HepG2 (cell line): ENCODE results near the gene NUDT7. TPM values are rescaled to one million over a fixed set of nuclear protein-coding genes. Genes with fewer than 3 reads are reported as not detected.

Source experiments
- CAMTA2 ChIP-seq: sonication (generic); formaldehyde crosslinking; IDR thresholded peaks from 2 replicates; pipeline ENCODE4 v1.4.0; 2020; ENCODE audit warnings: mild to moderate bottlenecking, missing genetic modification reagents, borderline replicate concordance
- DRAP1 ChIP-seq: IDR thresholded peaks from 2 replicates; pipeline ENCODE4 v1.6.1; 2016; ENCODE audit warnings: missing genetic modification reagents, missing compliant biosample characterization
- HNRNPL ChIP-seq: fragments of 200-400 bp; formaldehyde crosslinking; IDR thresholded peaks from 2 replicates; pipeline ENCODE4 v1.6.1; 2017; ENCODE audit warnings: mild to moderate bottlenecking, low read depth, low read length
- HOXA5 ChIP-seq: sonication (generic); formaldehyde crosslinking; IDR thresholded peaks from 2 replicates; pipeline ENCODE4 v1.4.0; 2020; ENCODE audit warnings: missing genetic modification reagents
- JARID2 ChIP-seq: sonication (generic); formaldehyde crosslinking; IDR thresholded peaks from 2 replicates; pipeline ENCODE4 v1.8.1; 2023; ENCODE audit warnings: missing genetic modification reagents, inconsistent platforms; ENCODE audit not compliant: insufficient replicate concordance
- MBNL3 ChIP-seq: fragments of 250-450 bp; sonication (Bioruptor Pico); conservative IDR thresholded peaks from 2 replicates; pipeline ENCODE4 v1.8.0; 2022; ENCODE audit warnings: mild to moderate bottlenecking, inconsistent platforms
- MIER3 ChIP-seq: IDR thresholded peaks from 2 replicates; pipeline ENCODE4 v1.6.1; 2016; ENCODE audit warnings: missing compliant biosample characterization, borderline replicate concordance
- SAP130 ChIP-seq: IDR thresholded peaks from 2 replicates; pipeline ENCODE4 v1.6.1; 2016; ENCODE audit warnings: low read depth
- TGIF2 ChIP-seq: IDR thresholded peaks from 2 replicates; pipeline ENCODE4 v1.6.1; 2016; ENCODE audit warnings: control low read depth, missing compliant biosample characterization
- ZBTB8A ChIP-seq: sonication (generic); formaldehyde crosslinking; IDR thresholded peaks from 2 replicates; pipeline ENCODE4 v1.4.0; 2020; ENCODE audit warnings: mild to moderate bottlenecking, low read depth, missing genetic modification reagents, borderline replicate concordance
- ZMYM3 ChIP-seq: sonication (generic); formaldehyde crosslinking; IDR thresholded peaks from 2 replicates; pipeline ENCODE4 v1.5.1; 2020; ENCODE audit warnings: mild to moderate bottlenecking, missing genetic modification reagents
- ZNF496 ChIP-seq: sonication (generic); formaldehyde crosslinking; IDR thresholded peaks from 2 replicates; pipeline ENCODE4 v1.8.1; 2023; ENCODE audit warnings: mild to moderate bottlenecking, moderate library complexity, missing genetic modification reagents; ENCODE audit not compliant: insufficient replicate concordance
- ZNF563 ChIP-seq: sonication (generic); formaldehyde crosslinking; IDR thresholded peaks from 2 replicates; pipeline ENCODE4 v1.8.0; 2022; ENCODE audit warnings: mild to moderate bottlenecking, moderate library complexity, missing genetic modification reagents
- ZNF577 ChIP-seq: sonication (generic); formaldehyde crosslinking; IDR thresholded peaks from 2 replicates; pipeline ENCODE4 v1.4.0; 2020; ENCODE audit warnings: mild to moderate bottlenecking, low read depth, missing genetic modification reagents, borderline replicate concordance
- ZNF614 ChIP-seq: IDR thresholded peaks from 2 replicates; pipeline ENCODE4 v1.6.1; 2018; ENCODE audit warnings: missing biosample characterization, missing genetic modification reagents, inconsistent platforms, borderline replicate concordance
- ZNF674 ChIP-seq: sonication (generic); formaldehyde crosslinking; IDR thresholded peaks from 2 replicates; pipeline ENCODE4 v1.5.0; 2020; ENCODE audit warnings: low read depth, mild to moderate bottlenecking, missing genetic modification reagents
- ZNF724P ChIP-seq: sonication (generic); formaldehyde crosslinking; IDR thresholded peaks from 2 replicates; pipeline ENCODE4 v1.8.0; 2022; ENCODE audit warnings: missing genetic modification reagents, borderline replicate concordance
- ZNF816 ChIP-seq: sonication (generic); formaldehyde crosslinking; IDR thresholded peaks from 2 replicates; pipeline ENCODE4 v1.8.0; 2022; ENCODE audit warnings: missing genetic modification reagents, mild to moderate bottlenecking, borderline replicate concordance
- polyA plus RNA-seq, 8 experiments: library from polyadenylated mRNA; depleted of rRNA in 3 of 8; stranded (reverse) in 7 of 8; unstranded in 1 of 8; fragments of >200 nt; fragmentation: Illumina TruSeq in 4 of 8; extraction: Trizol in 4 of 8; gene quantifications; 2 replicates each; pipeline versions ENCODE4 v1.2.1 to v1.2.3, GENCODE V29; 2011 to 2016; ENCODE audit warnings: low read depth in 4 of 8, missing spikeins in 1 of 8, mixed read lengths in 1 of 8; ENCODE audit not compliant: insufficient read depth in 1 of 8
- total RNA-seq, 5 experiments: library from RNA; depleted of rRNA; stranded (reverse); fragments of >200 nt; fragmentation: Illumina TruSeq; extraction: Trizol; gene quantifications; 2 replicates each; pipeline ENCODE4 v1.2.3, GENCODE V29; 2016; ENCODE audit warnings: low read depth in 1 of 5
- TF ChIP-seq, protein P1 (sequence below): sonication (generic); formaldehyde crosslinking; IDR thresholded peaks from 2 replicates; pipeline ENCODE4 v1.4.0; 2020; ENCODE audit warnings: mild to moderate bottlenecking, missing genetic modification reagents, borderline replicate concordance
- TF ChIP-seq, protein P2 (sequence below): IDR thresholded peaks from 2 replicates; pipeline ENCODE4 v1.4.0; 2020; ENCODE audit warnings: mild to moderate bottlenecking, missing genetic modification reagents
- TF ChIP-seq, protein P3 (sequence below): sonication (generic); formaldehyde crosslinking; IDR thresholded peaks from 2 replicates; pipeline ENCODE4 v1.4.0; 2020; ENCODE audit warnings: missing genetic modification reagents

Gene NUDT7
- total and polyA plus RNA-seq, 2 of the 13 experiments (the other 11 are each of a cell fraction or from before 2014, with no cell fraction given): 14.3 to 23.9 TPM

GRCh38 chr16:77736879-77737278 is 14.6 kb downstream of the NUDT7 start (continued):
- TF ChIP-seq, protein P1, sequence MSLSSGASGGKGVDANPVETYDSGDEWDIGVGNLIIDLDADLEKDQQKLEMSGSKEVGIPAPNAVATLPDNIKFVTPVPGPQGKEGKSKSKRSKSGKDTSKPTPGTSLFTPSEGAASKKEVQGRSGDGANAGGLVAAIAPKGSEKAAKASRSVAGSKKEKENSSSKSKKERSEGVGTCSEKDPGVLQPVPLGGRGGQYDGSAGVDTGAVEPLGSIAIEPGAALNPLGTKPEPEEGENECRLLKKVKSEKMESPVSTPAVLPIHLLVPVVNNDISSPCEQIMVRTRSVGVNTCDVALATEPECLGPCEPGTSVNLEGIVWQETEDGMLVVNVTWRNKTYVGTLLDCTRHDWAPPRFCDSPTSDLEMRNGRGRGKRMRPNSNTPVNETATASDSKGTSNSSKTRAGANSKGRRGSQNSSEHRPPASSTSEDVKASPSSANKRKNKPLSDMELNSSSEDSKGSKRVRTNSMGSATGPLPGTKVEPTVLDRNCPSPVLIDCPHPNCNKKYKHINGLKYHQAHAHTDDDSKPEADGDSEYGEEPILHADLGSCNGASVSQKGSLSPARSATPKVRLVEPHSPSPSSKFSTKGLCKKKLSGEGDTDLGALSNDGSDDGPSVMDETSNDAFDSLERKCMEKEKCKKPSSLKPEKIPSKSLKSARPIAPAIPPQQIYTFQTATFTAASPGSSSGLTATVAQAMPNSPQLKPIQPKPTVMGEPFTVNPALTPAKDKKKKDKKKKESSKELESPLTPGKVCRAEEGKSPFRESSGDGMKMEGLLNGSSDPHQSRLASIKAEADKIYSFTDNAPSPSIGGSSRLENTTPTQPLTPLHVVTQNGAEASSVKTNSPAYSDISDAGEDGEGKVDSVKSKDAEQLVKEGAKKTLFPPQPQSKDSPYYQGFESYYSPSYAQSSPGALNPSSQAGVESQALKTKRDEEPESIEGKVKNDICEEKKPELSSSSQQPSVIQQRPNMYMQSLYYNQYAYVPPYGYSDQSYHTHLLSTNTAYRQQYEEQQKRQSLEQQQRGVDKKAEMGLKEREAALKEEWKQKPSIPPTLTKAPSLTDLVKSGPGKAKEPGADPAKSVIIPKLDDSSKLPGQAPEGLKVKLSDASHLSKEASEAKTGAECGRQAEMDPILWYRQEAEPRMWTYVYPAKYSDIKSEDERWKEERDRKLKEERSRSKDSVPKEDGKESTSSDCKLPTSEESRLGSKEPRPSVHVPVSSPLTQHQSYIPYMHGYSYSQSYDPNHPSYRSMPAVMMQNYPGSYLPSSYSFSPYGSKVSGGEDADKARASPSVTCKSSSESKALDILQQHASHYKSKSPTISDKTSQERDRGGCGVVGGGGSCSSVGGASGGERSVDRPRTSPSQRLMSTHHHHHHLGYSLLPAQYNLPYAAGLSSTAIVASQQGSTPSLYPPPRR (CRISPR knock-in tag): peak; percentile 32; the same call in 1 of the 2 replicates
- no peak for TF ChIP-seq ZNF563 (CRISPR knock-in tag)
- TF ChIP-seq ZNF674 (CRISPR knock-in tag): no peak
- TF ChIP-seq ZNF614: peak; percentile 88
- TF ChIP-seq ZBTB8A (CRISPR knock-in tag): no peak
- TF ChIP-seq ZMYM3 (CRISPR knock-in tag): peak; percentile 37; the same call in 1 of the 2 replicates
- TF ChIP-seq MBNL3 (CRISPR knock-in tag): no peak
- 0 out of 2 replicates have a peak, but pooled peaks have one; percentile 58 for TF ChIP-seq HOXA5
- TF ChIP-seq DRAP1 (CRISPR knock-in tag): no peak; the same call in 1 of the 2 replicates
- TF ChIP-seq, protein P2, sequence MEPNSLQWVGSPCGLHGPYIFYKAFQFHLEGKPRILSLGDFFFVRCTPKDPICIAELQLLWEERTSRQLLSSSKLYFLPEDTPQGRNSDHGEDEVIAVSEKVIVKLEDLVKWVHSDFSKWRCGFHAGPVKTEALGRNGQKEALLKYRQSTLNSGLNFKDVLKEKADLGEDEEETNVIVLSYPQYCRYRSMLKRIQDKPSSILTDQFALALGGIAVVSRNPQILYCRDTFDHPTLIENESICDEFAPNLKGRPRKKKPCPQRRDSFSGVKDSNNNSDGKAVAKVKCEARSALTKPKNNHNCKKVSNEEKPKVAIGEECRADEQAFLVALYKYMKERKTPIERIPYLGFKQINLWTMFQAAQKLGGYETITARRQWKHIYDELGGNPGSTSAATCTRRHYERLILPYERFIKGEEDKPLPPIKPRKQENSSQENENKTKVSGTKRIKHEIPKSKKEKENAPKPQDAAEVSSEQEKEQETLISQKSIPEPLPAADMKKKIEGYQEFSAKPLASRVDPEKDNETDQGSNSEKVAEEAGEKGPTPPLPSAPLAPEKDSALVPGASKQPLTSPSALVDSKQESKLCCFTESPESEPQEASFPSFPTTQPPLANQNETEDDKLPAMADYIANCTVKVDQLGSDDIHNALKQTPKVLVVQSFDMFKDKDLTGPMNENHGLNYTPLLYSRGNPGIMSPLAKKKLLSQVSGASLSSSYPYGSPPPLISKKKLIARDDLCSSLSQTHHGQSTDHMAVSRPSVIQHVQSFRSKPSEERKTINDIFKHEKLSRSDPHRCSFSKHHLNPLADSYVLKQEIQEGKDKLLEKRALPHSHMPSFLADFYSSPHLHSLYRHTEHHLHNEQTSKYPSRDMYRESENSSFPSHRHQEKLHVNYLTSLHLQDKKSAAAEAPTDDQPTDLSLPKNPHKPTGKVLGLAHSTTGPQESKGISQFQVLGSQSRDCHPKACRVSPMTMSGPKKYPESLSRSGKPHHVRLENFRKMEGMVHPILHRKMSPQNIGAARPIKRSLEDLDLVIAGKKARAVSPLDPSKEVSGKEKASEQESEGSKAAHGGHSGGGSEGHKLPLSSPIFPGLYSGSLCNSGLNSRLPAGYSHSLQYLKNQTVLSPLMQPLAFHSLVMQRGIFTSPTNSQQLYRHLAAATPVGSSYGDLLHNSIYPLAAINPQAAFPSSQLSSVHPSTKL: peak; percentile 93
- no peak for TF ChIP-seq CAMTA2 (CRISPR knock-in tag)
- peak; percentile 83 for TF ChIP-seq SAP130 (CRISPR knock-in tag)
- no peak for TF ChIP-seq TGIF2
- no peak for TF ChIP-seq ZNF724P
- no peak for TF ChIP-seq JARID2
- TF ChIP-seq ZNF577 (CRISPR knock-in tag): no peak
- no peak for TF ChIP-seq ZNF496 (CRISPR knock-in tag)
- TF ChIP-seq, protein P3, sequence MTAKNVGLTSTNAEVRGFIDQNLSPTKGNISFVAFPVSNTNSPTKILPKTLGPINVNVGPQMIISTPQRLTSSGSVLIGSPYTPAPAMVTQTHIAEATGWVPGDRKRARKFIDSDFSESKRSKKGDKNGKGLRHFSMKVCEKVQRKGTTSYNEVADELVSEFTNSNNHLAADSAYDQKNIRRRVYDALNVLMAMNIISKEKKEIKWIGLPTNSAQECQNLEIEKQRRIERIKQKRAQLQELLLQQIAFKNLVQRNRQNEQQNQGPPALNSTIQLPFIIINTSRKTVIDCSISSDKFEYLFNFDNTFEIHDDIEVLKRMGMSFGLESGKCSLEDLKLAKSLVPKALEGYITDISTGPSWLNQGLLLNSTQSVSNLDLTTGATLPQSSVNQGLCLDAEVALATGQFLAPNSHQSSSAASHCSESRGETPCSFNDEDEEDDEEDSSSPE (CRISPR knock-in tag): no peak
- no peak for TF ChIP-seq HNRNPL
- peak; percentile 92 for TF ChIP-seq MIER3 (CRISPR knock-in tag)
- peak; percentile 54; the same call in 1 of the 2 replicates for TF ChIP-seq ZNF816 (CRISPR knock-in tag)
